Activated CD4-positive, CD25-positive, alpha-beta regulatory T cell treated with anti-CD3 and anti-CD28 coated beads, Interleukin-2, amount 50 U/mL, for 24 hours (primary cell): ENCODE results near the gene FGFRL1.

Experiments
- ATAC-seq, 2 donors: fragments of 150-1000 bp; cut with Tn5 transposase; one replicate each; pipeline ENCODE4 v1.10.0; 2021; ENCODE audit warnings: mild to moderate bottlenecking in 1 of 2, moderate library complexity in 1 of 2

The FGFRL1 gene

GRCh38 chr4:1011022-1011665 is at the start of gene FGFRL1:
Gene FGFRL1, plus strand, starts transcription at chr4:1011626. Its CDS starts 860 bp downstream, at chr4:1012486.
- peak; percentile 60 to 64 for ATAC-seq

- ATAC-seq: no peak
Observed at GRCh38 chr4:962231-963208, 48.9 kb upstream of the FGFRL1 start.

GRCh38 chr4:963276-964225 is 47.9 kb upstream of the FGFRL1 start:
- ATAC-seq: no peak

- ATAC-seq: no peak
Observed at GRCh38 chr4:964346-965025, 46.9 kb upstream of the FGFRL1 start.

- no peak for ATAC-seq
Observed at GRCh38 chr4:965048-965765, 46.2 kb upstream of the FGFRL1 start.

- ATAC-seq: no peak
Observed at GRCh38 chr4:965766-966134, 45.7 kb upstream of the FGFRL1 start.

GRCh38 chr4:966266-967112 is 44.9 kb upstream of the FGFRL1 start:
- ATAC-seq: no peak

GRCh38 chr4:967113-968104 is 44.0 kb upstream of the FGFRL1 start:
- ATAC-seq: no peak

GRCh38 chr4:968221-968620 is 43.2 kb upstream of the FGFRL1 start:
- ATAC-seq: no peak

GRCh38 chr4:968621-969394 is 42.6 kb upstream of the FGFRL1 start:
- no peak for ATAC-seq

GRCh38 chr4:970046-970745 is 41.2 kb upstream of the FGFRL1 start:
- no peak for ATAC-seq

GRCh38 chr4:970854-971520 is 40.4 kb upstream of the FGFRL1 start:
- no peak for ATAC-seq

GRCh38 chr4:971666-972500 is 39.5 kb upstream of the FGFRL1 start:
- no peak for ATAC-seq

GRCh38 chr4:972651-973424 is 38.6 kb upstream of the FGFRL1 start:
- peak; percentile 51 to 57 for ATAC-seq
